ENCODE measurements around the gene DPH1.

GRCh38 chr17:2024572-2025219 lies 5.3 kb upstream of the DPH1 start:
- peak; percentile 22 for TF ChIP-seq SUZ12 (IDR thresholded peaks at IDR 0.05; ENCODE audit: extremely low read depth, insufficient read depth, insufficient read length)
- no peak for TF ChIP-seq ZNF274 (IDR thresholded peaks at IDR 0.05; ENCODE audit: low read depth, low read length)
